K562 (cell line): Measurements from ENCODE around the gene CHMP2A. TPM values are rescaled to one million over a fixed set of nuclear protein-coding genes. Genes with fewer than 3 reads are reported as not detected.
A peak's percentile ranks its signal among the peaks of the same experiment; 100 is the strongest.

Source experiments
- BCL6 ChIP-seq: fragments of 250-450 bp; sonication (Bioruptor Pico); IDR thresholded peaks from 2 replicates; pipeline ENCODE4 v1.4.0; 2020
- CAMTA2 ChIP-seq: fragments of 250-450 bp; sonication (Bioruptor Pico); conservative IDR thresholded peaks from 2 replicates; pipeline ENCODE4 v1.5.1; 2022
- ETS2 ChIP-seq: IDR thresholded peaks from 2 replicates; pipeline ENCODE4 v1.6.1; 2016; ENCODE audit warnings: borderline replicate concordance, missing genetic modification characterization, mild to moderate bottlenecking, moderate library complexity, missing compliant biosample characterization; ENCODE audit not compliant: poor library complexity, severe bottlenecking
- ILF3 ChIP-seq: fragments of 450-650 bp; IDR thresholded peaks from 2 replicates; pipeline ENCODE4 v1.6.1; 2018; ENCODE audit warnings: antibody characterized with exemption, mild to moderate bottlenecking, moderate library complexity, borderline replicate concordance
- NR2C2 ChIP-seq, 2 experiments: fragments of 200-800 bp in 1 of 2; sonication (Bioruptor generic) in 1 of 2; sonication (generic) in 1 of 2; formaldehyde crosslinking in 1 of 2; IDR thresholded peaks; 2 replicates each; pipeline versions ENCODE4 v1.6.1 to v1.8.0; 2016 to 2022; ENCODE audit warnings: mild to moderate bottlenecking in 1 of 2, missing compliant biosample characterization in 1 of 2, missing genetic modification characterization in 1 of 2, missing genetic modification reagents in 1 of 2
- PHB ChIP-seq: fragments of 250-450 bp; sonication (Bioruptor Pico); IDR thresholded peaks from 2 replicates; pipeline ENCODE4 v1.5.0; 2021
- POLR2AphosphoS5 ChIP-seq: IDR thresholded peaks from 2 replicates; pipeline ENCODE4 v1.6.1; 2011; ENCODE audit warnings: mild to moderate bottlenecking, low read depth, low read length, moderate library complexity; ENCODE audit not compliant: control insufficient read depth, insufficient read depth
- POLR2G ChIP-seq: fragments of 200-400 bp; formaldehyde crosslinking; IDR thresholded peaks from 2 replicates; pipeline ENCODE4 v1.6.1; 2017; ENCODE audit warnings: low read depth, mild to moderate bottlenecking, antibody characterized with exemption, low read length, moderate library complexity
- PPARD ChIP-seq: fragments of 250-450 bp; sonication (Bioruptor Pico); IDR thresholded peaks from 2 replicates; pipeline ENCODE4 v1.8.0; 2022; ENCODE audit warnings: inconsistent platforms, mild to moderate bottlenecking, moderate library complexity
- PTTG1 ChIP-seq: fragments of 450-650 bp; IDR thresholded peaks from 2 replicates; pipeline ENCODE4 v1.6.1; 2016; ENCODE audit warnings: low read depth, mild to moderate bottlenecking, missing genetic modification characterization, missing compliant biosample characterization
- RBFOX2 ChIP-seq: fragments of 200-400 bp; formaldehyde crosslinking; IDR thresholded peaks from 2 replicates; pipeline ENCODE4 v1.6.1; 2017; ENCODE audit warnings: low read depth, mild to moderate bottlenecking, low read length, moderate library complexity
- RBM15 ChIP-seq: fragments of 200-400 bp; formaldehyde crosslinking; IDR thresholded peaks from 2 replicates; pipeline ENCODE4 v1.6.1; 2018; ENCODE audit warnings: mild to moderate bottlenecking, low read length, moderate library complexity; ENCODE audit not compliant: insufficient read depth
- RCOR1 ChIP-seq, 2 experiments: IDR thresholded peaks; 2 replicates each; pipeline ENCODE4 v1.6.1; 2012; ENCODE audit warnings: low read depth in 2 of 2, low read length in 2 of 2, borderline replicate concordance in 1 of 2, improper control_type of control experiment in 1 of 2
- RUNX1 ChIP-seq: sonication (generic); IDR thresholded peaks from 2 replicates; pipeline ENCODE4 v1.6.1; 2016; ENCODE audit warnings: antibody characterized with exemption, low read depth
- SAFB ChIP-seq: fragments of 200-400 bp; formaldehyde crosslinking; IDR thresholded peaks from 2 replicates; pipeline ENCODE4 v1.6.1; 2017; ENCODE audit warnings: low read depth, low read length, borderline replicate concordance
- SIX5 ChIP-seq, 2 experiments: IDR thresholded peaks; 2 replicates each; pipeline ENCODE4 v1.6.1; 2011; ENCODE audit warnings: low read length in 2 of 2, borderline replicate concordance in 1 of 2, low read depth in 1 of 2, mild to moderate bottlenecking in 1 of 2, moderate library complexity in 1 of 2; ENCODE audit not compliant: insufficient read depth in 1 of 2
- SMARCA4 ChIP-seq: fragments of 450-650 bp; IDR thresholded peaks from 2 replicates; pipeline ENCODE4 v1.6.1; 2016
- SOX6 ChIP-seq: fragments of 450-650 bp; IDR thresholded peaks from 2 replicates; pipeline ENCODE4 v1.6.1; 2014; ENCODE audit warnings: mild to moderate bottlenecking
- TEAD1 ChIP-seq, 2 experiments: fragments of 450-650 bp in 1 of 2; sonication (generic) in 1 of 2; formaldehyde crosslinking; IDR thresholded peaks; 2 replicates each; pipeline versions ENCODE4 v1.4.0 to v1.8.0; 2020 to 2022; ENCODE audit warnings: mild to moderate bottlenecking in 2 of 2, missing genetic modification reagents in 1 of 2
- YY1 ChIP-seq, 3 experiments: IDR thresholded peaks; 2 replicates each; pipeline ENCODE4 v1.6.1; 2011; ENCODE audit warnings: low read length in 2 of 3, mild to moderate bottlenecking in 2 of 3, moderate library complexity in 2 of 3, borderline replicate concordance in 1 of 3, control low read depth in 1 of 3, low read depth in 1 of 3; ENCODE audit not compliant: insufficient read depth in 3 of 3, insufficient replicate concordance in 2 of 3, control insufficient read depth in 1 of 3, insufficient read length in 1 of 3; ENCODE audit errors: extremely low read depth in 1 of 3
- ZC3H4 ChIP-seq: sonication (generic); formaldehyde crosslinking; IDR thresholded peaks from 2 replicates; pipeline ENCODE4 v1.9.0; 2021; ENCODE audit warnings: missing genetic modification reagents, borderline replicate concordance
- ZFPM2 ChIP-seq: fragments of 250-450 bp; sonication (Bioruptor Pico); IDR thresholded peaks from 2 replicates; pipeline ENCODE4 v1.5.1; 2022; ENCODE audit warnings: mild to moderate bottlenecking
- ZNF121 ChIP-seq: sonication (generic); formaldehyde crosslinking; conservative IDR thresholded peaks from 2 replicates; pipeline ENCODE4 v1.8.0; 2022; ENCODE audit warnings: missing genetic modification reagents
- polyA plus RNA-seq, 8 experiments: library from polyadenylated mRNA; depleted of rRNA in 4 of 8; stranded (reverse) in 5 of 8; unstranded in 3 of 8; fragments of >200 nt; fragmentation: Nextera tagmentation in 2 of 8; fragmentation: Illumina TruSeq in 1 of 8; extraction: Ambion mirVana in 2 of 8; extraction: Trizol in 1 of 8; gene quantifications; 2 replicates each; pipeline versions ENCODE4 v1.2.1 to v1.2.3, GENCODE V29; 2011 to 2014; ENCODE audit warnings: inconsistent platforms in 1 of 8, missing spikeins in 1 of 8
- total RNA-seq, 7 experiments: library from RNA; depleted of rRNA in 6 of 7; stranded (reverse); fragments of >200 nt in 6 of 7; fragmentation: Illumina TruSeq in 2 of 7; extraction: Trizol in 2 of 7; gene quantifications; 2 replicates each; pipeline versions ENCODE4 v1.2.1 to v1.2.3, GENCODE V29; 2011 to 2021; ENCODE audit warnings: low replicate concordance in 1 of 7
- TF ChIP-seq, protein P1 (sequence below): sonication (generic); formaldehyde crosslinking; IDR thresholded peaks from 2 replicates; pipeline ENCODE4 v1.8.0; 2022; ENCODE audit warnings: mild to moderate bottlenecking, missing genetic modification reagents, borderline replicate concordance

Gene CHMP2A
- total and polyA plus RNA-seq, 9 of the 15 experiments (the other 6 are each of a cell fraction or from before 2014, with no cell fraction given): 57.6 to 159 (median 87.2) TPM

DNA sequence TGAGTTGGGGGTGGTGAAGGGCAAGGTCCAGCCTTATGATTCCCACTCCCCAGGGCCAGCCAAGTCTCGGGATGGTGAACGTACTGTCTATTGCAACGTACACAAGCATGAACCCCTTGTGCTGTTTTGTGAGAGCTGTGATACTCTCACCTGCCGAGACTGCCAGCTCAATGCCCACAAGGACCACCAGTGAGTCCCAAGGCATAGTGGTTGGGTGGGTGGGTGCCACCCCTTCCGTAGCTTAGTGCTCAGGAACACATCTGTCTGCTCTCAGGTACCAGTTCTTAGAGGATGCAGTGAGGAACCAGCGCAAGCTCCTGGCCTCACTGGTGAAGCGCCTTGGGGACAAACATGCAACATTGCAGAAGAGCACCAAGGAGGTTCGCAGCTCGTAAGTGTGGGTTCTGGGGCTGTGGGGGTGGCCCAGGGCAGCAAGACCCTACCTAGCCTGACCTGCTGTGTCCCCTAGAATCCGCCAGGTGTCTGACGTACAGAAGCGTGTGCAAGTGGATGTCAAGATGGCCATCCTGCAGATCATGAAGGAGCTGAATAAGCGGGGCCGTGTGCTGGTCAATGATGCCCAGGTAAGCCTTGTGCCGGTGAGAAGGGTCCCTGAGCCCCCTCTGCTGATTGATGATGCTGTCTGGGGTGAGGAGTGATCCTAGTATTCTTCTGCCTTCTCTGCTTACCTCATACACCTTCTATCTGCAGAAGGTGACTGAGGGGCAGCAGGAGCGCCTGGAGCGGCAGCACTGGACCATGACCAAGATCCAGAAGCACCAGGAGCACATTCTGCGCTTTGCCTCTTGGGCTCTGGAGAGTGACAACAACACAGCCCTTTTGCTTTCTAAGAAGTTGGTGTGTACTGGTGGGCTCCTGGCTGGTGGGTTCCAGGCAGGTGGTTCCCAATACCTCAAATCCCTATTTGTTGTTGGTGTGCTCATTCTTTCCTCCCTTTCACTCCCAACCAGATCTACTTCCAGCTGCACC, 7.3 kb downstream of the CHMP2A start (continued):
- no peak for TF ChIP-seq PTTG1 (tag)
- no peak for TF ChIP-seq SOX6
- no peak for TF ChIP-seq RUNX1
- no peak for TF ChIP-seq CAMTA2
- TF ChIP-seq PHB (CRISPR knock-in tag): no peak
- 0 out of 2 replicates have a peak, but pooled peaks have one; percentile 7 for TF ChIP-seq ZNF121 (CRISPR knock-in tag)
- TF ChIP-seq ZFPM2: no peak
- 0 out of 2 replicates have a peak, but pooled peaks have one; percentile 11 for TF ChIP-seq POLR2G
- no peak for TF ChIP-seq BCL6 (CRISPR knock-in tag)
- peak; percentile 28; the same call in 1 of the 2 replicates for TF ChIP-seq ZC3H4
- TF ChIP-seq ETS2: no peak
- no peak for TF ChIP-seq NR2C2 (CRISPR knock-in tag; IDR thresholded peaks at IDR 0.05)
- no peak for TF ChIP-seq NR2C2 (tag; IDR thresholded peaks at IDR 0.05)
- peak; percentile 45; the same call in 1 of the 2 replicates for TF ChIP-seq RBFOX2
- no peak for TF ChIP-seq SIX5 (IDR thresholded peaks at IDR 0.05; ENCODE audit: borderline replicate concordance in 1 of 2, insufficient read depth in 1 of 2, low read depth in 1 of 2, low read length in 2 of 2)
- no peak for TF ChIP-seq RBM15
- no peak for TF ChIP-seq SAFB
- TF ChIP-seq ILF3: no peak
- no peak for TF ChIP-seq SMARCA4
- peak; percentile 23; the same call in 1 of the 2 replicates for TF ChIP-seq POLR2AphosphoS5
- no peak for TF ChIP-seq PPARD (CRISPR knock-in tag)
- TF ChIP-seq RCOR1 (IDR thresholded peaks at IDR 0.05; ENCODE audit: borderline replicate concordance in 1 of 2, low read depth in 2 of 2, low read length in 2 of 2): no peak
- TF ChIP-seq YY1 (IDR thresholded peaks at IDR 0.05; ENCODE audit: borderline replicate concordance in 1 of 3, control insufficient read depth in 1 of 3, extremely low read depth in 1 of 3, insufficient read depth in 3 of 3, insufficient read length in 1 of 3, insufficient replicate concordance in 2 of 3, low read depth in 1 of 3, low read length in 2 of 3): peak in 1 of 3 experiments; percentile 2
- no peak for TF ChIP-seq TEAD1 (CRISPR knock-in tag; IDR thresholded peaks at IDR 0.05)
- TF ChIP-seq, protein P1, sequence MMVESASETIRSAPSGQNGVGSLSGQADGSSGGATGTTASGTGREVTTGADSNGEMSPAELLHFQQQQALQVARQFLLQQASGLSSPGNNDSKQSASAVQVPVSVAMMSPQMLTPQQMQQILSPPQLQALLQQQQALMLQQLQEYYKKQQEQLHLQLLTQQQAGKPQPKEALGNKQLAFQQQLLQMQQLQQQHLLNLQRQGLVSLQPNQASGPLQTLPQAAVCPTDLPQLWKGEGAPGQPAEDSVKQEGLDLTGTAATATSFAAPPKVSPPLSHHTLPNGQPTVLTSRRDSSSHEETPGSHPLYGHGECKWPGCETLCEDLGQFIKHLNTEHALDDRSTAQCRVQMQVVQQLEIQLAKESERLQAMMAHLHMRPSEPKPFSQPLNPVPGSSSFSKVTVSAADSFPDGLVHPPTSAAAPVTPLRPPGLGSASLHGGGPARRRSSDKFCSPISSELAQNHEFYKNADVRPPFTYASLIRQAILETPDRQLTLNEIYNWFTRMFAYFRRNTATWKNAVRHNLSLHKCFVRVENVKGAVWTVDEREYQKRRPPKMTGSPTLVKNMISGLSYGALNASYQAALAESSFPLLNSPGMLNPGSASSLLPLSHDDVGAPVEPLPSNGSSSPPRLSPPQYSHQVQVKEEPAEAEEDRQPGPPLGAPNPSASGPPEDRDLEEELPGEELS (CRISPR knock-in tag): no peak
